Keratinocyte (primary cell): ENCODE measurements around the gene ACACB. TPM values are rescaled to one million over a fixed set of nuclear protein-coding genes. Genes with fewer than 3 reads are reported as not detected.

ENCODE experiments used
- DNase-seq: peaks from one replicate; pipeline ENCODE4 v3.0.0-alpha.2; 2011; ENCODE audit warnings: low read depth, missing footprints, low spot score
- FAIRE-seq: peaks from 2 replicates; lab custom pipeline; 2011; peaks lifted over from hg19 to GRCh38; lab: Jason Lieb, UNC
- H2AFZ ChIP-seq: 2 replicates; pipeline ENCODE4 v1.6.0; 2012; ENCODE audit warnings: low read length, control low read depth, inconsistent platforms; ENCODE audit not compliant: control insufficient read depth
- H3K27ac ChIP-seq: 2 replicates; pipeline ENCODE4 v1.5.1; 2011; ENCODE audit warnings: low read length; ENCODE audit not compliant: control insufficient read depth, insufficient read depth
- H3K27me3 ChIP-seq: 3 replicates; pipeline ENCODE4 v1.6.0; 2011; ENCODE audit warnings: low read length; ENCODE audit not compliant: control insufficient read depth, insufficient read depth; ENCODE audit errors: extremely low read depth
- H3K36me3 ChIP-seq, 2 experiments: 2 replicates in 1 of 2; 3 replicates in 1 of 2; pipeline ENCODE4 v1.5.1; 2011; ENCODE audit warnings: low read length in 2 of 2, mild to moderate bottlenecking in 1 of 2; ENCODE audit not compliant: control insufficient read depth in 2 of 2, insufficient read depth in 2 of 2; ENCODE audit errors: extremely low read depth in 1 of 2
- H3K4me1 ChIP-seq: 3 replicates; pipeline ENCODE4 v1.5.1; 2011; ENCODE audit warnings: low read length; ENCODE audit not compliant: control insufficient read depth, insufficient read depth; ENCODE audit errors: extremely low read depth
- H3K4me2 ChIP-seq: 3 replicates; pipeline ENCODE4 v1.6.0; 2011; ENCODE audit warnings: low read depth, low read length; ENCODE audit not compliant: control insufficient read depth, insufficient read depth; ENCODE audit errors: extremely low read depth
- H3K4me3 ChIP-seq, 3 experiments: fragments of 200-600 bp in 1 of 3; sonication (generic) in 1 of 3; 2 replicates in 2 of 3; 3 replicates in 1 of 3; pipeline ENCODE4 v1.5.1; 2011 to 2016; ENCODE audit warnings: low read length in 3 of 3, mild to moderate bottlenecking in 3 of 3, control low read depth in 2 of 3, inconsistent platforms in 1 of 3, low read depth in 1 of 3, mixed read lengths in 1 of 3, mixed run types in 1 of 3, moderate library complexity in 1 of 3; ENCODE audit not compliant: control insufficient read depth in 2 of 3, insufficient read depth in 2 of 3; ENCODE audit errors: extremely low read depth in 1 of 3
- H3K79me2 ChIP-seq: 2 replicates; pipeline ENCODE4 v1.6.0; 2012; ENCODE audit warnings: low read length; ENCODE audit not compliant: control insufficient read depth, insufficient read depth
- H3K9ac ChIP-seq: 3 replicates; pipeline ENCODE4 v1.6.0; 2011; ENCODE audit warnings: low read length; ENCODE audit not compliant: control insufficient read depth, insufficient read depth; ENCODE audit errors: extremely low read depth
- H3K9me1 ChIP-seq: 3 replicates; pipeline ENCODE4 v1.6.0; 2011; ENCODE audit warnings: low read length; ENCODE audit not compliant: control insufficient read depth, insufficient read depth; ENCODE audit errors: extremely low read depth
- H3K9me3 ChIP-seq: 2 replicates; pipeline ENCODE4 v1.5.1; 2012; ENCODE audit warnings: low read depth, low read length; ENCODE audit not compliant: control insufficient read depth
- H4K20me1 ChIP-seq: 3 replicates; pipeline ENCODE4 v1.6.0; 2011; ENCODE audit warnings: low read length; ENCODE audit not compliant: control insufficient read depth, insufficient read depth; ENCODE audit errors: extremely low read depth
- EZH2 ChIP-seq: IDR thresholded peaks from one replicate; pipeline ENCODE4 v1.6.1; 2012; ENCODE audit warnings: inconsistent platforms, mild to moderate bottlenecking, low read length, moderate library complexity
- dilution Hi-C: fragments of 300-500 bp; cut with MboI; formaldehyde crosslinking; loops from one replicate; pipeline ENCODE4 v1.7.0; 2020; ENCODE audit warnings: low sequenced_read_pairs; ENCODE audit not compliant: extremely low pct_ligation_motif_present
- polyA plus RNA-seq, 5 experiments: library from polyadenylated mRNA; depleted of rRNA in 3 of 5; stranded (reverse) in 3 of 5; stranded (forward) in 1 of 5; unstranded in 1 of 5; fragments of >200 nt; gene quantifications; 1 replicate in 1 of 5; 2 replicates in 3 of 5; 3 replicates in 1 of 5; pipeline versions ENCODE4 v1.2.1 to v1.2.3, GENCODE V29; 2011 to 2012; ENCODE audit warnings: missing spikeins in 2 of 5, low read depth in 1 of 5, low replicate concordance in 1 of 5
- TF ChIP-seq, protein P1 (sequence below), 3 experiments: IDR thresholded peaks in 1 of 3; conservative IDR thresholded peaks in 1 of 3; optimal IDR thresholded peaks in 1 of 3; 2 replicates in 2 of 3; 3 replicates in 1 of 3; pipeline versions ENCODE3 to v1.5.1; 2011; ENCODE audit warnings: low read length in 3 of 3, mild to moderate bottlenecking in 3 of 3, moderate library complexity in 2 of 3, control low read depth in 1 of 3, inconsistent platforms in 1 of 3; ENCODE audit not compliant: insufficient read depth in 2 of 3; ENCODE audit errors: extremely low read depth in 1 of 3

Gene ACACB
- polyA plus RNA-seq, 1 donor (not counting 4 experiments of a cell fraction or from before 2014, with no cell fraction given), result 1.3 TPM

DNA sequence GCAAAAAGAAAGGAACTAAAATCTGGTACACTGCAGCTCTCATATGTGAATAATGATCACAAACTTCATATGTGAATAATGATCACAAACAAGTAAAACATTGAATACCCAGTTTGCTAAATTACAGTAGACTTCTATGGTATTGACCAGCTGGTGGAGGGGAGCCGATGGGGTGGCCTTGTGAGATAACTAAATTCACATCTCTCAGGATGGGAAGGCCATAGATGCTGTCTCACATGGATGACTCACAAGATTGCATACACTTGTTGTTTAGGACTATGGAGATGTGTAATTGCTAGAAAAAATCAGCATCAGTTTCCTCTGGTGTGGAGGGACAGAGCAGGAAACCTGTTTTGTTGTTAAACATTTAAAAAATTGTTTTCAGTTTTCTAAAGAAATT, 49.2 kb downstream of the ACACB start:
- no peak for FAIRE-seq
- no peak overlapping the region for H3K4me2 ChIP-seq

DNA sequence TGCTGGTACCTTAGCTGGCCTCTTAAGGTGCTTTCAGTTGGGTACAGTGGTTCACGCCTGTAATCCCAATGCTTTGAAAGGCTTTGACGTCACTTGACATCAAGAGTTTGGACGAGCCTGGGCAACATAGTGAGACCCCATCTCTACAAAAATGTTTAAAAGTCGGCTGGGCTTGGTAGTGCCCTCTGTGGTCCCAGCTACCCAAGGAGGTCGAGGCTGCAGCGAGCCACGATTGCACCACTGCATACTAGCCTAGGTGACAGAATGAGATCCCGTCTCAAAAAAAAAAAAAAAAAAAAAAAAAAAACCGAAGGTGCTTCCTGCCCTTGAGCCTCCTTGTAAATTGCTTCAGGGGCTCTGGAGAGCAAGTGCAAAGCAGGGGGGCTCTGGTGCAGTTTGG, 50.0 kb downstream of the ACACB start:
- Histone ChIP-seq H3K9me3 (no peaks in the 10 kb centered on the region), H3K9ac (no peak overlapping the region), H3K4me1 (no peaks in the 10 kb centered on the region), H3K27ac (no peak overlapping the region), H3K4me2 (no peak overlapping the region), H3K27me3 (no peaks in the 10 kb centered on the region), H3K9me1 (no peaks in the 10 kb centered on the region), H3K79me2 (no peaks in the 10 kb centered on the region), H3K4me3 (no peak overlapping the region), H4K20me1 (no peaks in the 10 kb centered on the region), H2AFZ (no peak overlapping the region), H3K36me3 (no peaks in the 10 kb centered on the region)
- no peak for FAIRE-seq
- DNase-seq, result no peak
- dilution Hi-C loops, result no loop called here
- TF ChIP-seq, protein P1, sequence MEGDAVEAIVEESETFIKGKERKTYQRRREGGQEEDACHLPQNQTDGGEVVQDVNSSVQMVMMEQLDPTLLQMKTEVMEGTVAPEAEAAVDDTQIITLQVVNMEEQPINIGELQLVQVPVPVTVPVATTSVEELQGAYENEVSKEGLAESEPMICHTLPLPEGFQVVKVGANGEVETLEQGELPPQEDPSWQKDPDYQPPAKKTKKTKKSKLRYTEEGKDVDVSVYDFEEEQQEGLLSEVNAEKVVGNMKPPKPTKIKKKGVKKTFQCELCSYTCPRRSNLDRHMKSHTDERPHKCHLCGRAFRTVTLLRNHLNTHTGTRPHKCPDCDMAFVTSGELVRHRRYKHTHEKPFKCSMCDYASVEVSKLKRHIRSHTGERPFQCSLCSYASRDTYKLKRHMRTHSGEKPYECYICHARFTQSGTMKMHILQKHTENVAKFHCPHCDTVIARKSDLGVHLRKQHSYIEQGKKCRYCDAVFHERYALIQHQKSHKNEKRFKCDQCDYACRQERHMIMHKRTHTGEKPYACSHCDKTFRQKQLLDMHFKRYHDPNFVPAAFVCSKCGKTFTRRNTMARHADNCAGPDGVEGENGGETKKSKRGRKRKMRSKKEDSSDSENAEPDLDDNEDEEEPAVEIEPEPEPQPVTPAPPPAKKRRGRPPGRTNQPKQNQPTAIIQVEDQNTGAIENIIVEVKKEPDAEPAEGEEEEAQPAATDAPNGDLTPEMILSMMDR (optimal IDR thresholded peaks at IDR 0.05 in 1 of 3, IDR thresholded peaks at IDR 0.05 in 1 of 3, conservative IDR thresholded peaks at IDR 0.05 in 1 of 3; ENCODE audit: extremely low read depth in 1 of 3, insufficient read depth in 2 of 3, low read length in 3 of 3), result no peak
- TF ChIP-seq EZH2, result no peak

More for the DNA sequence above, 49.2 kb downstream of the ACACB start:
- no peak overlapping the region for H3K4me3 ChIP-seq
- dilution Hi-C loops, result no loop called here
- no peak for DNase-seq
- H3K79me2 ChIP-seq, result no peaks in the 10 kb centered on the region
- H3K9me3 ChIP-seq, result no peaks in the 10 kb centered on the region
- H4K20me1 ChIP-seq, result no peaks in the 10 kb centered on the region
- H3K27ac ChIP-seq, result no peak overlapping the region
- no peaks in the 10 kb centered on the region for H3K36me3 ChIP-seq
- no peaks in the 10 kb centered on the region for H3K4me1 ChIP-seq
- no peak overlapping the region for H3K9ac ChIP-seq
- no peaks in the 10 kb centered on the region for H3K27me3 ChIP-seq
- no peaks in the 10 kb centered on the region for H3K9me1 ChIP-seq
- H2AFZ ChIP-seq, result no peak overlapping the region
- no peak for TF ChIP-seq EZH2
- TF ChIP-seq, protein P1 (optimal IDR thresholded peaks at IDR 0.05 in 1 of 3, IDR thresholded peaks at IDR 0.05 in 1 of 3, conservative IDR thresholded peaks at IDR 0.05 in 1 of 3; ENCODE audit: extremely low read depth in 1 of 3, insufficient read depth in 2 of 3, low read length in 3 of 3), result no peak
